GM12891 (cell line): ENCODE results near the gene SHE.

Experiments
- PAX5 ChIP-seq: IDR thresholded peaks from 2 replicates; pipeline ENCODE4 v1.6.1; 2011; ENCODE audit warnings: low read length, moderate library complexity, mild to moderate bottlenecking; ENCODE audit not compliant: insufficient read depth, severe bottlenecking
- POLR2A ChIP-seq: IDR thresholded peaks from 2 replicates; pipeline ENCODE4 v1.6.1; 2011; ENCODE audit warnings: low read depth, low read length, control low read depth
- POLR2AphosphoS5 ChIP-seq: IDR thresholded peaks from 2 replicates; pipeline ENCODE4 v1.6.1; 2011; ENCODE audit warnings: low read depth, low read length, control low read depth
- TAF1 ChIP-seq: IDR thresholded peaks from 2 replicates; pipeline ENCODE4 v1.6.1; 2011; ENCODE audit warnings: low read depth, low read length, control low read depth

DNA sequence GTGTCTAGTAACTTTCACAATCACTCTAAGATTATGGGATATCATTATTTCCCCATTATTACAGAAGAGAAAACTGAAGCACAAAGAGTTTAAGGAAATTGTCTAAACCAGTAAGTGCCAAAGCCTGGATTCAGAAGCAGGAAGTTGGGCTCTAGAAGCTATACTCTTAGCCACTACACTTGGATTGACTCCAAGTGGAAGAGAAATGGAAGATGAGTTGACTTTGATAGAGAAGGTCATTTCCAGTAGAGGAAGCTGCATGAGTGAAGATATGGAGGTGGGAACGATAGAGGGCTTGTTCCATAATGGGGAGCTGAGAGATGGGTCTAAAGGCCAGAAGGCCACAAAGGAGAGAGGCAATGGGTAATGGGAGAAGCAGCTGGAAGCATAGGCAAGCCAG is 11.9 kb downstream of the SHE start:
- TF ChIP-seq POLR2AphosphoS5, result no peak
- TF ChIP-seq POLR2A, result no peak
- TF ChIP-seq TAF1, result no peak
- TF ChIP-seq PAX5, result no peak
